BLaER1 (cell line): ENCODE results near the gene SYTL3.
"Not testable (repeated sequence)": the region's sequence is repeated elsewhere in the genome, so short reads cannot be mapped to it uniquely, and the experiment has no call there.

Source experiments
- H3K27ac ChIP-seq: shearing (Covaris generic); formaldehyde crosslinking; 2 replicates; pipeline ENCODE4 v1.8.1; 2022
- H3K27me3 ChIP-seq: shearing (Covaris generic); formaldehyde crosslinking; 2 replicates; pipeline ENCODE4 v1.8.1; 2022
- H3K36me3 ChIP-seq: shearing (Covaris generic); formaldehyde crosslinking; 2 replicates; pipeline ENCODE4 v1.8.1; 2022
- H3K4me1 ChIP-seq: shearing (Covaris generic); formaldehyde crosslinking; 2 replicates; pipeline ENCODE4 v1.8.1; 2022
- H3K4me2 ChIP-seq: shearing (Covaris generic); formaldehyde crosslinking; 2 replicates; pipeline ENCODE4 v1.8.1; 2022
- H3K4me3 ChIP-seq: shearing (Covaris generic); formaldehyde crosslinking; 2 replicates; pipeline ENCODE4 v1.8.1; 2022
- H3K9ac ChIP-seq: shearing (Covaris generic); formaldehyde crosslinking; 2 replicates; pipeline ENCODE4 v1.8.1; 2022
- H3K9me3 ChIP-seq: shearing (Covaris generic); formaldehyde crosslinking; 2 replicates; pipeline ENCODE4 v1.8.1; 2022
- H4K20me1 ChIP-seq: shearing (Covaris generic); formaldehyde crosslinking; 2 replicates; pipeline ENCODE4 v1.8.1; 2022
- Cebpa-rat ChIP-seq: shearing (Covaris generic); IDR thresholded peaks from 2 replicates; pipeline ENCODE4 v1.8.1; 2022

SYTL3 gene

GRCh38 chr6:158647501-158647900 is 2.4 kb upstream of the SYTL3 start:
- Histone ChIP-seq H4K20me1 (peaks cover 28% of the 10 kb centered on the region), H3K36me3 (no peaks in the 10 kb centered on the region), H3K9ac (no peak overlapping the region), H3K27me3 (peaks cover 11% of the 10 kb centered on the region; the same call in 1 of the 2 replicates), H3K4me3 (no peak overlapping the region), H3K4me1 (peaks cover 45% of the 10 kb centered on the region), H3K9me3 (no peaks in the 10 kb centered on the region), H3K27ac (no peak overlapping the region), H3K4me2 (no peak overlapping the region)
- TF ChIP-seq Cebpa-rat = no peak

GRCh38 chr6:158648682-158649131 is 1.1 kb upstream of the SYTL3 start:
- Histone ChIP-seq H4K20me1 (peaks cover 16% of the 10 kb centered on the region), H3K4me2 (peak overlapping the region; percentile 87), H3K9ac (no peak overlapping the region), H3K9me3 (no peaks in the 10 kb centered on the region), H3K27ac (no peak overlapping the region), H3K4me1 (peaks cover 44% of the 10 kb centered on the region), H3K36me3 (no peaks in the 10 kb centered on the region), H3K27me3 (peaks cover 11% of the 10 kb centered on the region; the same call in 1 of the 2 replicates), H3K4me3 (no peak overlapping the region)
- TF ChIP-seq Cebpa-rat = no peak

DNA sequence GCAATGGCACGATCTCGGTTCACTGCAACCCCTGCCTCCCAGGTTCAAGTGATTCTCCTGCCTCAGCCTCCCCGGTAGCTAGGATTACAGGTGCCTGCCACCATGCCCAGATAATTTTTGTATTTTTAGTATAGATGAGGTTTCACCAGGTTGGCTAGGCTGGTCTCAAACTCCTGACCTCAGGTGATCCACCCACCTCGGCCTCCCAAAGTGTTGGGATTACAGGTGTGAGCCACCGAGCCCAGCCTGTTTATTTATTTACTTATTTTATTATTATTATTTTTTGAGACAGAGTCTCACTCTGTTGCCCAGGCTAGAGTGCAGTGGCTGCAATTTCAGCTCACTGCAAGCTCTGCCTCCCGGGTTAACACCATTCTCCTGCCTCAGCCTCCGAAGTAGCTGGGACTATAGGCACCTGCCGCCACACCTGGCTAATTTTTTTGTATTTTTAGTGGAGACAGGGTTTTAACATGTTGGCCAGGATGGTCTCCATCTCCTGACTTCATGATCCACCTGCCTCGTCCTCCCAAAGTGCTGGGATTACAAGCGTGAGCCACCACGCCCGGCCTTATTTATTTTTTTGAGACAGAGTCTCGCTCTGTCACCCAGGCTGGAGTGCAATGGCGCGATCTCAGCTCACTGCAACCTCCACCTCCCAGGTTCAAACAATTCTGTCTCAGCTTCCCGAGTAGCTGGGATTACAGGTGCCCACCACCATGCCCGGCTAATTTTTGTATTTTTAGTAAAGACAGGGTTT is 2.3 kb downstream of the SYTL3 start:
- Histone ChIP-seq H3K27me3 (peaks cover 23% of the 10 kb centered on the region), H3K4me1 (peaks cover 51% of the 10 kb centered on the region), H4K20me1 (peaks cover 19% of the 10 kb centered on the region)
- H3K4me2 ChIP-seq, H3K36me3 ChIP-seq, H3K4me3 ChIP-seq, H3K27ac ChIP-seq, H3K9me3 ChIP-seq, H3K9ac ChIP-seq: not testable (repeated sequence)

DNA sequence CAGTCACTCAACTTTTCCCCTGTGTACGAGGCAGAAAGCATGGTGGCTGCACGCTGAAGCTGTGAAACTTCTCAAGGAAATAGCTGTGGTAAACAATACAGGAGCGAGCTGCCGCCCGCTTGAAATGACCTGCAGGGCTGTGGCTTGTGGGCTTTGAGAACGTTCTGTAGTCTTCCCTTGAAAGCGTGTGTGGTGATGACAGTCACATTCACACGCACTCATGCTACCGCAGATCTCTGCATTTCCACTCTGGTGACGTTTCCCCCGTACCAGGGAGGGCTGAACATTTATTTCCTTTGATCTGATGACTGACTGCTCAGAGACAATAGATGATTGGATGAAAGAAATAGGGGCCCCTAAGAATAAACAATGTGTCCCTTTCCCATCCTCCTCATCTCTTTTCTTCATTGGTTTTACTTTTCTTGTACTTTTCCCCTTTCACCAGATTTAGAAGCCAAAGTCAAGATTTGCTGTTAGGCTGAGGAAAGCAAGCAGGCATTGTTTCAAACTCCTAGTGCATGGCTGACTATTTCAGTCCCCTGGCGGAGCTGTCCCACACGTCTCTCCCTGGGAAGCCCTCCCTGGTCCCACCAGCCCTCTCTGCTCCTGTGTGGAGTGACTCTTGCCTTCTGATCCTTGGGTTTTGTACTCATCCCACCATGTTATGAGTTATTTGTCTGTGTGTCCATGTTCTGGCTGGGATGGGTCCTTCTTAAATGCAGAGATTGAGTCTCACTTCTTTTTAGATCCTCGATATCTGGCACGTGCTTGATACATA is 3.9 kb downstream of the SYTL3 start:
- H3K27ac ChIP-seq = no peak overlapping the region
- no peaks in the 10 kb centered on the region for H3K9me3 ChIP-seq

DNA sequence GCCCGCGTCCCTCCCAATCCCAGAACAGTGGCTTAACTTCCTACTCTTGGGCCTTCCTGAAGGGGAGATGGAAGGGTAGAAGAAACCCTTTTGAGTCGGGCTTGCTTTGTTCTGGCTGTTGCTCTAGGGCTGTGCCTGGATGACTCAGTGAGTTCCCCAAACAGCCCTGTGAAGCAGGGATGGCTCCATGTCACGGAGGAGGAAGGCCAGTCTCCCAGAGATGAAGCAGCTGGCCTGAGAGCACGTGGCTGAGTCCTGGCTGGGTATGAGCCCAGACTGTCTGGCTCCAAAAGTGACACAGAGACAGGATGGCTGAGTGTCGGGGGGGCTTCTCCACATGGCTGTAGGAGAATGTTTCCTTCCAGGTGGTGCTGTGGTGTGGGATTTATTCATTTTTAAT is 4.6 kb downstream of the SYTL3 start:
- Histone ChIP-seq H4K20me1 (peaks cover 10% of the 10 kb centered on the region), H3K4me1 (peaks cover 41% of the 10 kb centered on the region), H3K27ac (no peak overlapping the region), H3K9me3 (no peaks in the 10 kb centered on the region), H3K4me2 (peak overlapping the region; percentile 73), H3K36me3 (no peaks in the 10 kb centered on the region), H3K4me3 (no peak overlapping the region), H3K9ac (no peak overlapping the region), H3K27me3 (peaks cover 23% of the 10 kb centered on the region)
- no peak for TF ChIP-seq Cebpa-rat

More for the DNA sequence above, 3.9 kb downstream of the SYTL3 start:
- H3K4me2 ChIP-seq = peak overlapping the region; percentile 73
- no peaks in the 10 kb centered on the region for H3K36me3 ChIP-seq
- H3K27me3 ChIP-seq = peaks cover 23% of the 10 kb centered on the region
- no peak overlapping the region for H3K4me3 ChIP-seq
- peaks cover 48% of the 10 kb centered on the region for H3K4me1 ChIP-seq
- peaks cover 17% of the 10 kb centered on the region for H4K20me1 ChIP-seq
- no peak for TF ChIP-seq Cebpa-rat
- no peak overlapping the region for H3K9ac ChIP-seq

DNA sequence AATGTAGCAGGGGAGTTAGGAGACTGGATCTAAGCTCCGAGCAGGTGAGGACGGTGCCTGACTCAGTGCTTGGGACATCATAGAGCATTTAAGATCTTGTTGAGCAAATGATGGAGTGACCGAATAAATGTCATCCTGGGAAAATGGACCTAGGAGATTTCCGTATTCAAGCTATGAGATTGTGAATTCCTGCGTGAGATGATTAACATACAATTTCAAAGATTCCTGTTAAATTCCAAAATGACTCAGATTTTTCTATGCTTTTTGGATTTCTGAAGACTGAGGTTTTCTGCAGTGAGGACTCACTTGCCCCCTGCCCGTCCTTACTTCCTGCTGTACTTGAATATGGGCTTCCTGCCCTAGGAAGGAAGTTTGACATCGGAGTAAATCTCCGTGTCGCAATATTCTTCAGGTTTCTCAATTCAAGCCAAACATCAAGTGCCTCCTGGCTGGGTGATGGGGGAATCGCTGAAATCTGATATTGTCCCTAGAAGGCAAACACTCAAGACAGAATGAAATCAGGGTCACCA is 5.2 kb downstream of the SYTL3 start:
- H3K27ac ChIP-seq = no peak overlapping the region
- H3K36me3 ChIP-seq = no peaks in the 10 kb centered on the region
- TF ChIP-seq Cebpa-rat = no peak
- H3K4me2 ChIP-seq = peak overlapping the region; percentile 73; the same call in 1 of the 2 replicates
- peaks cover 35% of the 10 kb centered on the region for H3K4me1 ChIP-seq
- H3K27me3 ChIP-seq = peaks cover 23% of the 10 kb centered on the region
- H4K20me1 ChIP-seq = 0 out of 2 replicates have a peak, but pooled peaks cover 9% of the 10 kb centered on the region
- H3K4me3 ChIP-seq = no peak overlapping the region
- H3K9ac ChIP-seq = no peak overlapping the region
- no peaks in the 10 kb centered on the region for H3K9me3 ChIP-seq

DNA sequence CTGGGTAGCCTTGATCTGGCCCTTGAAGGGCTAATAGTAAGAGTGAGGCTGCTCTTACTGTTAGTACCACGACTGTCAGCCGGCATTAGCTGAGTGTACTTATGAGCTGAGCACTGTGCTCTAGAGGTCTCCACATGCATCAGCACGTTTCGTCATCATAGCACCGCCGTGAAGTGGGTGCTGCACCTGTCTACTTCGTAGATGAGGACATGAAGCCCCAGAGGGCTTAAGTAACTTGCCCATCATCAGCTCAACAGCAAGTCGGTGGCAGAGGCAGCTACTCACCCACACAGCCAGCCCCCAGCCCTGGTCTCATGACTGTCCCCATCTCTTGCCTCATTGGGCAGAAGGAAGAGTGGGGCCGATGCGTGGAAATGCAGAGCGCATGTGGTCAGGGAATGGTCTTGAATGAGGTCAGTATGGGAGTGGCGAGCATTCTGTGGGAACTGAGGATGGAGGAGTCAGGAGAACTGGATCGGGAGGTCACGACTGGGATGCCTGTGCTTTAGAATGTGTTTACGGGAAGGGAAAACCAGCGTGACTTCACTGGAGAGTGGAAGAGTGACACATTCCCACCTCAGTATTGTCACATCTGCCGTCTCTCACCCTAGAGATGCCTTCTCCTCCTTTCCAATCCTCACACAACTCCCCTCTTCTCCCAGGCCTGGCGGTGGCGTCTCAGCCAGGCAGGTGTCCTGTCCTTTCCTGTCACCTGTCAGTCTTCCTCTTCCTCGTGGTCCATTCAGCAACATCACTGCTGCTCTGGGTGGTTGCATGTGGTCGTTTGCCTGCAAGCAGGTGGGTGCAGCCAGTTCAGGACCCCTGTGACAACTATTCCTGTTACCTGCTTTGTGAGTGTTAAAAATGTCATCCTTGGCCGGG is 6.0 kb downstream of the SYTL3 start:
- no peak for TF ChIP-seq Cebpa-rat
- H3K27ac ChIP-seq = no peak overlapping the region

GRCh38 chr6:158656986-158657385 is 7.1 kb downstream of the SYTL3 start:
- H4K20me1 ChIP-seq, H3K4me3 ChIP-seq, H3K27ac ChIP-seq, H3K4me2 ChIP-seq, H3K9ac ChIP-seq, H3K36me3 ChIP-seq, H3K9me3 ChIP-seq: not testable (repeated sequence)
- Histone ChIP-seq H3K27me3 (peaks cover 30% of the 10 kb centered on the region), H3K4me1 (peaks cover 28% of the 10 kb centered on the region)

More for the DNA sequence above, 6.0 kb downstream of the SYTL3 start:
- Histone ChIP-seq H3K36me3 (no peaks in the 10 kb centered on the region), H3K4me1 (peaks cover 28% of the 10 kb centered on the region), H3K4me2 (no peak overlapping the region), H4K20me1 (0 out of 2 replicates have a peak, but pooled peaks cover 9% of the 10 kb centered on the region), H3K27me3 (peaks cover 23% of the 10 kb centered on the region), H3K9me3 (no peaks in the 10 kb centered on the region), H3K4me3 (no peak overlapping the region), H3K9ac (no peak overlapping the region)

DNA sequence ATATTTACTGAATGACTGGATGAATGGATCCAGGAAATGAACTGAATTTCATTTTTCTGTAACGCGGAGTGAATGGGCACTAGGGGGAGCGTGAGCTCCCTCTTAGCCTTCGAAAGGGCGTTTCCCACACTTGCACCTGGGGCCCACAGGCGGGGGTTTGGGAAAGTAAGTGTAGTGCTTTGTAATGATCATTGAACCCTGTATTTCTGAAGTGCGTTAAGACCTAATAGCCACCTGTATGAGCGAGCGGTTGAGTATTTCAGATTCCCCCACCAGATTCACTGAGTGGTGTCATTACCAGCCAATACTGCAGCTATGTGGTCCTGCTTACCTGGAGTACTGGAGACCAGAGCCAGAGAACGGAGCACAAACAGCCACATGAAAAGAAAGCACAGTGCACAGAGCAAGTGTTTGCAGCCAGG is 10.5 kb downstream of the SYTL3 start:
- Histone ChIP-seq H3K27ac (no peak overlapping the region), H3K4me2 (no peak overlapping the region), H3K36me3 (no peaks in the 10 kb centered on the region)

More for the DNA sequence above, 10.5 kb downstream of the SYTL3 start:
- Histone ChIP-seq H3K4me1 (peaks cover 5% of the 10 kb centered on the region), H3K27me3 (peaks cover 48% of the 10 kb centered on the region), H3K4me3 (no peak overlapping the region), H4K20me1 (no peaks in the 10 kb centered on the region; the same call in 1 of the 2 replicates), H3K9ac (no peak overlapping the region), H3K9me3 (no peaks in the 10 kb centered on the region)
- no peak for TF ChIP-seq Cebpa-rat
